Body of pancreas (tissue), 4 donors: ENCODE measurements around the gene MKNK2.

Source experiments
- POLR2A ChIP-seq, 3 donors: fragments of 450-650 bp; IDR thresholded peaks; one replicate each; pipeline ENCODE4 v1.6.1; 2016; ENCODE audit warnings: antibody characterized with exemption in 3 of 3, mild to moderate bottlenecking in 2 of 3
- TF ChIP-seq, protein P1 (sequence below), 7 experiments: fragments of 450-650 bp in 4 of 7; fragments of 200-600 bp in 3 of 7; sonication (generic) in 3 of 7; IDR thresholded peaks; one replicate each; pipeline ENCODE4 v1.5.1; 2016 to 2019; ENCODE audit warnings: antibody characterized with exemption in 7 of 7

DNA sequence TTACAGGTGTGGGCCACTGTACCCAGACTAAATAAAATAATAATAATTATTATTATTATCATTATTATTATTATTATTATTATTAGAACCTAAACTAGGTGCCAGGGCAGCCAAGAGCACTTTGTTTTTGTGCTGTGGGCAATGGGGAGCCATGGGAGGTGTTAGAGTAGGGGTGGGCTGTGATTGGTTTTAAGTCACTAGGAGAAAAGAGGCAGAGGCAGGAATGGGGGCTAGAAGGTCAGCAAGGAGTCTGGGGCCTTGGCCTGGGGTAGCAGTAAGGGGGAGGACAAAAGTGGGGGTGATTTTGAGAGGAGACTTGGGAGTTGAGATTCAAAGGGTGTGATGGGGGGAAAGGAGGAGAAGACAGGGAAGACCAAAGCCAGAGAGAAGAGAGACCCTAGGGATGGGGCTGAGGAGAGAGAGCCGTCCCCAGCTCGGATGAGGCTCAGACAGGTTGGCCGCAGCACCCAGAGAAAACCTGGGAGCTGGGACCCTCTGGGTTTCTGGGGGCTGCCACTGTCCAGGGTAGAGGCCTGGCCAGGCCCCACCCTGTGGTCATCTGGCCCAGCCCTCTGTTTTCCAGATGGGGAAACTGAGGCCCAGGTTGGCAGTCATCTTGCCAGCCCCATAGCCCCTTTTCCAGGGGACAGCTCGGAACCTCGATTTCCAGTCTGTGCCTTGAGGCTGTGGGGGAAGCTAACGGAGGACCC lies 17.8 kb downstream of the MKNK2 start:
- TF ChIP-seq POLR2A (IDR thresholded peaks at IDR 0.05): no peak
- TF ChIP-seq, protein P1, sequence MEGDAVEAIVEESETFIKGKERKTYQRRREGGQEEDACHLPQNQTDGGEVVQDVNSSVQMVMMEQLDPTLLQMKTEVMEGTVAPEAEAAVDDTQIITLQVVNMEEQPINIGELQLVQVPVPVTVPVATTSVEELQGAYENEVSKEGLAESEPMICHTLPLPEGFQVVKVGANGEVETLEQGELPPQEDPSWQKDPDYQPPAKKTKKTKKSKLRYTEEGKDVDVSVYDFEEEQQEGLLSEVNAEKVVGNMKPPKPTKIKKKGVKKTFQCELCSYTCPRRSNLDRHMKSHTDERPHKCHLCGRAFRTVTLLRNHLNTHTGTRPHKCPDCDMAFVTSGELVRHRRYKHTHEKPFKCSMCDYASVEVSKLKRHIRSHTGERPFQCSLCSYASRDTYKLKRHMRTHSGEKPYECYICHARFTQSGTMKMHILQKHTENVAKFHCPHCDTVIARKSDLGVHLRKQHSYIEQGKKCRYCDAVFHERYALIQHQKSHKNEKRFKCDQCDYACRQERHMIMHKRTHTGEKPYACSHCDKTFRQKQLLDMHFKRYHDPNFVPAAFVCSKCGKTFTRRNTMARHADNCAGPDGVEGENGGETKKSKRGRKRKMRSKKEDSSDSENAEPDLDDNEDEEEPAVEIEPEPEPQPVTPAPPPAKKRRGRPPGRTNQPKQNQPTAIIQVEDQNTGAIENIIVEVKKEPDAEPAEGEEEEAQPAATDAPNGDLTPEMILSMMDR (IDR thresholded peaks at IDR 0.05): no peak
